AG10803 (cell line): ENCODE results near the gene TTLL5.

Experiments
- DNase-seq: peaks from one replicate; pipeline ENCODE4 v3.0.0; 2010; ENCODE audit warnings: low read depth
- H3K4me3 ChIP-seq: 2 replicates; pipeline ENCODE4 v1.5.1; 2011; ENCODE audit warnings: mild to moderate bottlenecking, low read length, control low read depth
- TF ChIP-seq, protein P1 (sequence below): conservative IDR thresholded peaks from 2 replicates; pipeline ENCODE4 v1.5.1; 2011; ENCODE audit warnings: mild to moderate bottlenecking, low read length, control low read depth, inconsistent platforms

Gene TTLL5

DNA sequence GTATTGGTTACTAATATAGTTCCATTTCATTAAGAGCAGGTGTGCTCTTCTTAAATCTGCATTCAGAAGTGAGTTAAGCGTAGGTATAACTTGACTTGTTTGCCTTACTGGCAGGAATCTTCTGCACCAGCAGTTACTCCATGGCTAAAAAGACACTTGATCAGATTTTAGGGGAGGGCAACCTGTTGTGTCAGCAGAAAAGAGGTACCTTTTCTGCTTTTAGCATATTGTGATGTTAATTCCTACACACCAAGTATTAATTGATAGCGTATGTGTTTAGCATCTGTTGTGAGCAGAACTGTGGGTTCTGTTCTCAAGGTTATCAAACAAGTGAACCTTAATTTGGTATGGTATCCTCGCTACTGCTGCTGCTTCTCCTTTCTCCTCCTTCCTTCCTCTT is 38.3 kb downstream of the TTLL5 start:
- TF ChIP-seq, protein P1, sequence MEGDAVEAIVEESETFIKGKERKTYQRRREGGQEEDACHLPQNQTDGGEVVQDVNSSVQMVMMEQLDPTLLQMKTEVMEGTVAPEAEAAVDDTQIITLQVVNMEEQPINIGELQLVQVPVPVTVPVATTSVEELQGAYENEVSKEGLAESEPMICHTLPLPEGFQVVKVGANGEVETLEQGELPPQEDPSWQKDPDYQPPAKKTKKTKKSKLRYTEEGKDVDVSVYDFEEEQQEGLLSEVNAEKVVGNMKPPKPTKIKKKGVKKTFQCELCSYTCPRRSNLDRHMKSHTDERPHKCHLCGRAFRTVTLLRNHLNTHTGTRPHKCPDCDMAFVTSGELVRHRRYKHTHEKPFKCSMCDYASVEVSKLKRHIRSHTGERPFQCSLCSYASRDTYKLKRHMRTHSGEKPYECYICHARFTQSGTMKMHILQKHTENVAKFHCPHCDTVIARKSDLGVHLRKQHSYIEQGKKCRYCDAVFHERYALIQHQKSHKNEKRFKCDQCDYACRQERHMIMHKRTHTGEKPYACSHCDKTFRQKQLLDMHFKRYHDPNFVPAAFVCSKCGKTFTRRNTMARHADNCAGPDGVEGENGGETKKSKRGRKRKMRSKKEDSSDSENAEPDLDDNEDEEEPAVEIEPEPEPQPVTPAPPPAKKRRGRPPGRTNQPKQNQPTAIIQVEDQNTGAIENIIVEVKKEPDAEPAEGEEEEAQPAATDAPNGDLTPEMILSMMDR = no peak
- DNase-seq = no peak
- no peak overlapping the region for H3K4me3 ChIP-seq

DNA sequence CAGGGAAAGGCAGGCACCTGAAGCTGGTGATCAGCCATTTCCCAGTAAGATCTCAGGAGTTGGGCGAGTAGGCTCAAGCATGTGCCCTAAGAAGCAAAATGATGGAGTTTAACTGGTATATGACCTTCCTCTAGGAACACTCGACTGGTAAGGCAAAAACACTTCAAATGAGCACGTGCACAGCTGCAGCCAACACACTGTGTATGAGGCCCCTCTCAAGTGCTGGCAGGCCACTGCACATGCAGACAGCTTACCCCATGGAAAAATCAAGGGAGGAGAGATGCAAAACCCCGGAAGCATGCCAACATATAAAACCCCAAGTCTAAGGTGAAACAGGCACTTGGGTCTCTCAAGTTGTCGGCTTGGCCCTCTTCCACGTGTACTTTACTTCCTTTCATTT is 39.2 kb downstream of the TTLL5 start:
- TF ChIP-seq, protein P1 = no peak
- no peak overlapping the region for H3K4me3 ChIP-seq
- DNase-seq = no peak

DNA sequence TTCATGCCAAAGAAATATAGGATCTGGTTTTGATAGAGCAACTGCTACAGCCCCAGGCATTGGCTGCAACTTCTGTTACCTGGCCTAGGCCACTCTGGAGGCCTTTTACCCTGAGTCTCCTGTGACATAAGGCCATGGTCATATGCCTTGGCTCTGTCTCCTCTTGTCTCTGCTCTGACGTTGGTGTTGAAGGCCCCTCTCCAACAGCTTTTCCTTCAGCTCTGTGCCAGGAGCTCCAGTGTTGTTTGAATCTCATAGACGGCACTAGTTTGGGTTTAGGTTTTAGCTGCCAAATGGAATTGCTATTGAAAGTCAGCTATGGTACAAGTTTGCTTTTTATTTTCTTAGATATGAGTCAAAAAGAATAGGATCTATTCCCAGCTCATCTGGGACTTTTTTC is 41.1 kb downstream of the TTLL5 start:
- TF ChIP-seq, protein P1 = no peak
- no peak overlapping the region for H3K4me3 ChIP-seq
- no peak for DNase-seq

DNA sequence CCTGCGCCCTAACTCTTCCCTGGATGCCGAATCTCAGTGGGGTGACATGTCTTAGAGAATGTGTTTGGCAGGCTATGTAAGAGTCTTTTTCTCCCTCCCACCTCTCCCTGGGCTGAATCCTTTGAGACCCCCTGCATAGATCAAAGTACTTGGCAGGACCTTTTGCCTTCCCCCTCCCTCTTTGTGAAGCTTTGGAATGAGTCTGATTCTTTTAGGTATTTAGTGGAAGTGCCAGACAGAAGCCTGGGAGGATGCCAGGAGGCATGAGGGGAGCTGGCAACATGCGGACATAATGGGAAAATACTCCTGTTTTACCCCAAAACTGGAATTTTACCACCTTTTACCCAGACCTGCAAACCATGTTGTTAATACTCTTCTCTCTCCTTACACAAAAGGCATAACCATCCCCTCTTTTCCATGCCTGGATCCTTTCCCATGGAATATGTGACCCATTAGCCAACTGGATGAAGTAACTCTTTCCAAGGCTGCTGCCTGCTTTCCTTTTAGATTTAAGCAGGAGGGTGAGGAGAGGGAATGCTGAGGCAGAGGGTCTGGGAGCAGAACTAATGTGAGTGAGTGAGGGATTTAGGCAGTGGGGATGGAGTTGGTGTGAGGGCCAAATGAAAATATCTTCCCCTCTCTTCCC is 41.7 kb downstream of the TTLL5 start:
- TF ChIP-seq, protein P1 = no peak
- no peak overlapping the region for H3K4me3 ChIP-seq
- peak; percentile 49 for DNase-seq

DNA sequence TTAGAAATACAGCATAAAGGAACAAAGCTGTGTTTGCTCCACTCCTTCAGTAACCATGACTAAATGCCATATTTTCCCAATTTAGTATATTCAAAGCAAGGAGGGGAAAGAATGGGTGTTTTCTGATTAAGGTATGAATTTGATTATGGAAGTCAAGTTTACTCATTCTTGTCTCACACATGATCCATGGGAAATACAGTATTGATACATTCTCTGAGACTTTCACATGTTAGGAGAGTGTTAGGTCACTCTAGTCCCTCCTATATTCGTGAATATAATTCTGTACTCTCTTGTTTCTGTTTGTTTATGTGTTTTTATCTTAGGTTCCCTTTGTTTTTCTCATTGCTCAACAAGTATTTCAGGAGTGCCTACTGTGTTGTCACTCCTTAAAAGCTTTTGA is 42.4 kb downstream of the TTLL5 start:
- DNase-seq = peak; percentile 9
- TF ChIP-seq, protein P1 = no peak
- no peak overlapping the region for H3K4me3 ChIP-seq

DNA sequence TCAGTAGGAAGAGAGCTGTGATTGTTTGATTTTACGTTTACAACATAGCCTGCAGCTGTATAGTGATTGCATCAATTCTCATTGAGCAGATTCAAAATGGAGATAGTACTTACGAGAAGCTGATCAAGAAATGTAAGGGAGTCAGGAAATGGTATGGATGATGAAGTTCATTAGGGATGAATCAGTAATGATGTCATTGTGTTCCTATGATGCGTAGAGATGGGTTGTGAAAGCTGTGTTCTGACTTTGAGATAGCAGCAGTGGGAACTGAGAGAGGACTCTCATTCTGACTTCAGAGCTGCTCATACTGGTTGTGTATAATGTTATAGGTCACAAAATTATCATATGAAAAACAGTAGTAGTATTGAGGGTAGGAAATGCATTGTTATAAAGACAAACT is 44.0 kb downstream of the TTLL5 start:
- DNase-seq = no peak
- H3K4me3 ChIP-seq = no peak overlapping the region
- TF ChIP-seq, protein P1 = no peak

DNA sequence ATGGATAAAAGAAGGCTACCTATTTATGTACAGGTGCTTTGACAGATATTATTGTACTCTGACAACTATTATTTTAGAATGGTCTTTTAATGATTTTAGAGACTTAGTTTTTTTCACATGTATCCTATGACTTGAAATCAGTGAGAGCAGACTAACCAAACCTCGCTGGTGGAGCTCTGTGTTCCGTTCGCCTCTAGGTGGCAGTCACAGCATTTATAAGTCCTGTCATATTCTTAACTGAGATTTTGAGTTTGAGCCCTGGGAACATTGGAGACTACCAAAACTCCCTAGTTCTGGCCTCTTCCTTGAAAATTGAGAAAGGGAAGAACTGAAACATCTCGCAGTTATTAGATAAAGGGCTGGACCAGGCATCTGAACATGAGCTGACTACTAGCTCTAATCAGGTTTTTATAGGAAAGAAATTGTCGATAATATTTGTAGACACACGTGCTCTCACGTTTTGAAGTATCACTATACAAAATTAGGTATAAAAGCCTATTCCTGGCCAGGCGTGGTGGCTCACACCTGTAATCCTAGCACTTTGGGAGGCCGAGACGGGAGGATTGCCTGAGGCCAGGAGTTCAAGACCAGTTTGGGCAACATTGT is 48.3 kb downstream of the TTLL5 start:
- DNase-seq = peak; percentile 84
- no peak overlapping the region for H3K4me3 ChIP-seq
- TF ChIP-seq, protein P1 = peak; percentile 86
